ENCODE measurements around the gene VDAC1. TPM values are rescaled to one million over a fixed set of nuclear protein-coding genes. Genes with fewer than 3 reads are reported as not detected.

The VDAC1 gene
- total and polyA plus RNA-seq, 2 donors = 94.3 to 136 TPM

- H3K36me3 ChIP-seq (ENCODE audit: insufficient read depth) = no peaks in the 10 kb centered on the region
- no peaks in the 10 kb centered on the region for H3K4me1 ChIP-seq (ENCODE audit: insufficient read depth)
- 71% methylated on average over 14 of the region's 14 CpGs for WGBS
- H3K27ac ChIP-seq (ENCODE audit: low read depth) = no peak overlapping the region
- H3K4me3 ChIP-seq (ENCODE audit: low read depth, low read length) = no peak overlapping the region
- DNase-seq (ENCODE audit: extremely low spot score) = no peak
Observed at GRCh38 chr5:134007581-134008265, 2.9 kb upstream of the VDAC1 start.

DNA sequence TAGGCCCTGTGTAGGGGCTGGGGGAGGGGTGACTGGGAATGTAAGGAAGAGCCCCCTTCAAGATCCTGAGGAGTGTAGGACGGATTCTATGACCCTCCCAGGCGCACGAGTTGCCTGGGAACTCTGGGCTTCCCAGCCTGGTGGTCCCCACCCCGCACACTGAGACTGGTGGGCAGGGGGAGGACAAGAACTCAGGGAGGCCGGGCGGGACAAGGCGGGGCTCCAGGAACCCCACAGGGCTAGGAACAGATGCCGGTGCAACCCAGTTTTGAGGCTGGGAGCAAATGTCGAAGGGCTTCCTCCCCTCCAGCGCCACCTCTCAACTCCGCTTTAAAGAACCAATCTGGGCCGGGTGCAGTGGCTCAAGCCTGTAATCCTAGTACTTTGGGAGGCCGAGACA, 1.3 kb upstream of the VDAC1 start:
- Histone ChIP-seq H3K36me3 (ENCODE audit: insufficient read depth) (no peaks in the 10 kb centered on the region), H3K4me3 (ENCODE audit: low read depth, low read length) (no peak overlapping the region), H3K27ac (ENCODE audit: low read depth) (peak overlapping the region; percentile 95), H3K4me1 (ENCODE audit: insufficient read depth) (no peaks in the 10 kb centered on the region)
- no peak for DNase-seq (ENCODE audit: extremely low spot score)
- WGBS = 82% methylated on average over 13 of the region's 13 CpGs

DNA sequence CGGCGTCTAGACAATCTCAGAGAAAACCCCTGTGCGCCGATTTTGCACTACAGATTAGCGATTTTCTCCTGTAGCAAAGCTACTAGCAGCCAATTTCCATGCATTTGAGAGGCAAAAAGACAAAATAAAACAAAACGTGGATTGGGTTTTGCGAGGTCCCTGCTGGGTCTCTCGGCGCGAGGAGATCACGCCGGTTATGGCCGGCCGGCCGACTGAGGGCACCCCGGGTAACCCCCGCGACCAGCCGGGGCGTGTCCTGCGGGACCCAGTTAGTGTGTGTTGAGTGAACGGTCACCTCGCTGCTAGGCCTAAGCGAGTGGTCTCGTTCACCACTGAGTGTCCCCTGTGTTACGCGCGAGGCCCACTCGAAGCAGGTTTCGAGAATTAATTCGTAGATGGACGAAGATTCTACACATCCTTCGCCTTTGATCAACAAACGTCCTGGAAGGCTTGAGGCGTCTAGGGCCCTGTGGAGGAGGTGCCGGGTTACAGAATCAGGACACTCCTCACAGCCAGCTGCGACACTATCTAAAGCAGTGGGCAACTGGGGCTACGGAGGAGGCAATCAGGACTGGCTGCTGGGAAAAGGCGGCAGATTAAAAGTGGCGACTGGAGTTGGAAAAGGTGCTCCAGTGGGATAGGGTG, 764 bp upstream of the VDAC1 start:
- no peaks in the 10 kb centered on the region for H3K36me3 ChIP-seq (ENCODE audit: insufficient read depth)
- WGBS = 9% methylated on average over 40 of the region's 40 CpGs
- H3K4me3 ChIP-seq (ENCODE audit: low read depth, low read length) = peak overlapping the region; percentile 89
- peak overlapping the region; percentile 95 for H3K27ac ChIP-seq (ENCODE audit: low read depth)
- DNase-seq (ENCODE audit: extremely low spot score) = no peak
- H3K4me1 ChIP-seq (ENCODE audit: insufficient read depth) = no peaks in the 10 kb centered on the region

- Histone ChIP-seq H3K27ac (ENCODE audit: low read depth) (peak overlapping the region; percentile 99), H3K36me3 (ENCODE audit: insufficient read depth) (no peaks in the 10 kb centered on the region), H3K4me1 (ENCODE audit: insufficient read depth) (no peaks in the 10 kb centered on the region), H3K4me3 (ENCODE audit: low read depth, low read length) (peak overlapping the region; percentile 89)
- under 1% methylated on average over 90 of the region's 90 CpGs for WGBS
- no peak for DNase-seq (ENCODE audit: extremely low spot score)
Observed at GRCh38 chr5:134003817-134004625, 754 bp downstream of the VDAC1 start.

- peak overlapping the region; percentile 89 for H3K4me3 ChIP-seq (ENCODE audit: low read depth, low read length)
- no peak for DNase-seq (ENCODE audit: extremely low spot score)
- 18% methylated on average over 11 of the region's 11 CpGs for WGBS
- no peak overlapping the region for H3K27ac ChIP-seq (ENCODE audit: low read depth)
- no peaks in the 10 kb centered on the region for H3K4me1 ChIP-seq (ENCODE audit: insufficient read depth)
- no peaks in the 10 kb centered on the region for H3K36me3 ChIP-seq (ENCODE audit: insufficient read depth)
Observed at GRCh38 chr5:134003064-134003816, 1.5 kb downstream of the VDAC1 start.

GRCh38 chr5:134001938-134002731, 2.6 kb downstream of the VDAC1 start:
- H3K4me1 ChIP-seq (ENCODE audit: insufficient read depth) = no peaks in the 10 kb centered on the region

GRCh38 chr5:134000696-134001453, 3.9 kb downstream of the VDAC1 start:
- WGBS = 90% methylated on average over 10 of the region's 10 CpGs
- no peak overlapping the region for H3K27ac ChIP-seq (ENCODE audit: low read depth)

More at GRCh38 chr5:134001938-134002731, 2.6 kb downstream of the VDAC1 start:
- Histone ChIP-seq H3K4me3 (ENCODE audit: low read depth, low read length) (no peak overlapping the region), H3K27ac (ENCODE audit: low read depth) (no peak overlapping the region), H3K36me3 (ENCODE audit: insufficient read depth) (no peaks in the 10 kb centered on the region)
- no peak for DNase-seq (ENCODE audit: extremely low spot score)
- 88% methylated on average over 13 of the region's 13 CpGs for WGBS

DNA sequence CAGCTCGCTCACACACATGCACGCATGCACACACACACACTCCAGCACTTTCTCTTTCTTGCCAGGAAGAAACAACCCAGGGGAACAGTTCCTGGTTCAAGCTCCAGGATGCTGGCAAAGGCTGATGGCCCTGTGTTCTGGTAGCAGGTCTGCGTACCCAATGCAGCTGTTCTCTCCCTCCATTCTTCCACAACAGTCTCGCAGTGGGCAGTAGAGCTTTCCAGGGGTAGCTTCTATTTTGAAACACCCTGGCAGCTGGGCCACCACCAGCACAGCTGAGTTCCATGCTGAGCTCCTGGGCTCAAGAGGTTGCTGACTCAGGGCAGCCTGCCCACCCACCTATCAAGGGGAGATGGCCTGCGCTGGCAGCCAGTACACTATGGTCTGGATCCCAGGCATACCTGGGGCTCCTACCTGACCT, 4.7 kb downstream of the VDAC1 start:
- Histone ChIP-seq H3K36me3 (ENCODE audit: insufficient read depth) (no peaks in the 10 kb centered on the region), H3K27ac (ENCODE audit: low read depth) (no peak overlapping the region), H3K4me1 (ENCODE audit: insufficient read depth) (no peaks in the 10 kb centered on the region), H3K4me3 (ENCODE audit: low read depth, low read length) (no peak overlapping the region)
- 92% methylated on average over 5 of the region's 5 CpGs for WGBS
- no peak for DNase-seq (ENCODE audit: extremely low spot score)

More at GRCh38 chr5:134000696-134001453, 3.9 kb downstream of the VDAC1 start:
- no peaks in the 10 kb centered on the region for H3K36me3 ChIP-seq (ENCODE audit: insufficient read depth)
- no peak for DNase-seq (ENCODE audit: extremely low spot score)
- H3K4me1 ChIP-seq (ENCODE audit: insufficient read depth) = no peaks in the 10 kb centered on the region
- H3K4me3 ChIP-seq (ENCODE audit: low read depth, low read length) = no peak overlapping the region

DNA sequence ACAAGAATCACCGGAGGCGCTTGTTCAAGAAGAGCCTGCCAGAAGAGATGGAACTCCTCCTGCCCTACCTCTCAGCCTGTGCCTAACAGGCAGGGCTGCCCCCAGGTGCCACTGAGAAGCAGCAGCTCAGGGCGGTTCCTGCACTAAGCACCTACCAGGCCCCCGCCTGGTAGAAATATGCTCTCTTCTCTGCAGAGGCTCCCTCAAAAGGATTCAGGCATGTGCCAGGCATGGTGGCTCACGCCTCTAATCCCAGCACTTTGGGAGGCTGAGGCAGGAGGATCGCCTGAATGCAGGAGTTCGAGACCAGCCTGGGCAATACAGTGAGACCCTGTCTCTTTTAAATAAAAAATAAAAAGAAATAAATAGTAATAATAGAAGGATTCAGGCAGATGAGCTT, 6.0 kb downstream of the VDAC1 start:
- H3K4me3 ChIP-seq (ENCODE audit: low read depth, low read length) = no peak overlapping the region
- no peak overlapping the region for H3K27ac ChIP-seq (ENCODE audit: low read depth)
- H3K4me1 ChIP-seq (ENCODE audit: insufficient read depth) = no peaks in the 10 kb centered on the region
- no peak for DNase-seq (ENCODE audit: extremely low spot score)
- 94% methylated on average over 7 of the region's 7 CpGs for WGBS
- H3K36me3 ChIP-seq (ENCODE audit: insufficient read depth) = no peaks in the 10 kb centered on the region

DNA sequence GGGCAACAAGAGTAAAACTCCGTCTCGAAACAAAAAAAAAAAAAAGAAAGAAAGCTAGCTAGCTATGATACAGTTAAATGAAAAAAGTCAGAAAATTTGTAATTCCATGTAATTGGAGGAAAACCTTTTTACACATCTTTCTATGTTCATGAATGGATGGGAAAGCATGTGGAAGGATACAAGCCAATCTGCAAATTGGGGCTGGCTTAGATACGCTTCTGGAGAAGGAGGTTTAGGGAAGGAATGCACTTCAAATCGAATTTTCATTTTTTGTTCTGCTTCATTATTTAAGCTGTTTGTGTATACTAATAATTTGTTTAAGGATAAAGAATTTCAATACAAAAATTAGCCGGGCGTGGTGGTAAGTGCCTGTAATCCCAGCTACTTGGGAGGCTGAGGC, 6.7 kb downstream of the VDAC1 start:
- Histone ChIP-seq H3K36me3 (ENCODE audit: insufficient read depth) (no peaks in the 10 kb centered on the region), H3K4me1 (ENCODE audit: insufficient read depth) (no peaks in the 10 kb centered on the region), H3K4me3 (ENCODE audit: low read depth, low read length) (no peak overlapping the region), H3K27ac (ENCODE audit: low read depth) (no peak overlapping the region)
- 87% methylated on average over 6 of the region's 6 CpGs for WGBS
- DNase-seq (ENCODE audit: extremely low spot score) = no peak

- Histone ChIP-seq H3K4me1 (ENCODE audit: insufficient read depth) (no peaks in the 10 kb centered on the region), H3K36me3 (ENCODE audit: insufficient read depth) (no peaks in the 10 kb centered on the region), H3K4me3 (ENCODE audit: low read depth, low read length) (no peak overlapping the region), H3K27ac (ENCODE audit: low read depth) (no peak overlapping the region)
- DNase-seq (ENCODE audit: extremely low spot score) = no peak
- 86% methylated on average over 3 of the region's 3 CpGs for WGBS
Observed at GRCh38 chr5:133996683-133997252, 8.0 kb downstream of the VDAC1 start.

All from urinary bladder (tissue), 4 donors.